HG03097 (cell line): ENCODE results near the gene FAM184B.
"Not testable (repeated sequence)": the region's sequence is repeated elsewhere in the genome, so short reads cannot be mapped to it uniquely, and the experiment has no call there.

ENCODE experiments used
- ATAC-seq: cut with Tn5 transposase; IDR thresholded peaks from one replicate; pipeline ENCODE4 v1.9.1; 2021; ENCODE audit not compliant: unreplicated experiment, low FRiP score

The FAM184B gene

DNA sequence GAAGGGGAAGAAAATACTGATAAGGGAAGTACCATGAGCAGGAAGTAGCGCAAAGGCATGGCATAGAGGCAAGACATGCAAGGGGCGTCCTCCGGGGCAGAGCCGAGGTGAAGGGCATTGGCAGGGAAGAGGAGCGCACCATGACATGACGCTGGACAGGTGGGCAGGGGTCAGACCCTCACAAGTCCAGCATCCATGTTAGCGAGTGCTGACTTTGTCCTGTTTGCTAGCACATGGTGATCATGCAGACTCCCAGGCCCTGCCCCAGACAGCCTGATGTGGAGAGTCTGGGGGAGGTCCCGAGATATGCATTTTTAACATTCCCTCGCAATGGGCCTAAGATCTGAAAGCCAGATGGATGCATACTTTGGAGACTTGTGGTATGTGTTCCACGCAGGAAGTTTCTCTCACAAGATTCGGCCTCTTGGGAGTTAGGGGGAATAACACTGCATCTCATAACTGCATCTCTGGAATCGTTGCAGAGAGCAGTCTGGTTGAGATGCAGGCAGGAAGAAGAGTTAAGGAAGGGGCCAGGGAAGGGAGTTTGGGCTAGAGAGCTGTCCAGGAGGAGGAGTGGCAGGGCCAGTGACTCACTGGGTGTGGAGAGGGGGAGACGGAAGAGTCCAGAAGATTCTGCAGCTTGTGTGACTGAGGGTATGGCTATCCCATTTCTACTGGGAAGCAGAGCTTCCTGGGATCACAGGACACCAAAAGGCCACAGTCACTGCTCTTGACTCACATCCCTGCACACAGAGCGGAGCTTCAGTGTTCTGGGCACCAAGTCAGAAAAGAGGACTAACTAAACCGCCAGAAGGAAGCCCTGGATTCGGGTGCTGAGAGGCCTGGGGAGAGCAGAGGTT lies 59.7 kb downstream of the FAM184B start:
- no peak for ATAC-seq

DNA sequence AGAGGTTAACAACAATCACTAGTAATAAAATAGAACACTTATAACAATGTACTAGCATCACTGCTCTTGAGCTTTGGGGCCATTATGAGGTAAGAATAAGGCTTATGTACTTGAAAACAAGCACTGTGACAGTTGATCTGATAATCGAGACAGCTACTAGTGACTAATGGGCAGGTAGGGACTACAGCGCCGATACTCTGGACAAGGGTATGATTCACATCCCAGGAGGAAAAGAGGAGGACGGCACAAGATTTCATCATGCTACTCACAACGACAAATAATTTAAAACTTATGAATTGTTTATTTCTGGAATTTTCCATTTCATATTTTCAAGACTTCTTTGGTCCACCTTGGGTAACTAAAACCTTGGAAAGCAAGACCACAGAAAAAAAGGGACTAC lies 62.3 kb downstream of the FAM184B start:
- no peak for ATAC-seq

DNA sequence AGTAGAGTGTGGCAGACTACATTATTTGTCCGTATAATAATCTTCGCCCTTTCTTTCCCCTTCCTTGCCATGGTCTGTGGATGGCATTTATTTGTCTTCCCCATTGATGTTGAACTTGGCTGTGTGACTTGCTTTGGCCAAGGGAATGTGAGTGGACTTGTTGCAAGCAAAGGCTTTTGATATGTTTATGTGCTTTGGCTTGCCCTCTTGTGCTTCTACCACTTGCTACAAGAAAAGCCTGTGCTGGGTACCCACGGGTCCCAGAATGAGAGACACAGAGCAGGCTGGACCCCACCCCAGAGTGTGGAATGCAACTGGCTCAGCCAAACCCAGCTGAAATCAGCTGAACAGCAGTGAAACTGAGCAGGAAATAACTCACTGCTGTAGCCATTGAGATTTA lies 63.0 kb downstream of the FAM184B start:
- no peak for ATAC-seq

DNA sequence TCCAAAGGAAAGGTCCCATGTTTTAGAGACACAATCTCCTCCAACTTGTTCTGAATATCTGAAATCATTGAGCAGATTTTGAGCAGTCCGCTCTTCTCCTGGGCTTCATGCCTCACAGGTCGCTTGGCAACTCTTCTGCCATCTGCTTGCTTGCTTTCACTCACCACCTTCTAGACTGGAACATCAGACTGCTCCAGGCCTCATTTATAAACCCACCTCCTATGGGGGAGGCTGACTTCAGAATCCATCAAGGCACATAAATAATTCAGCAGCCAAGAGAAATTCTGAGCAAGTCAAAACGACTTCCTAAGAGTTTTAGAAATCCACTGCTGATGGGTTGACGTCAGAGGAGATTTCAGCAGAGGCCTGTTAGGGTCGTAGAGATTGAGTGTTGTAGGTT lies 64.1 kb downstream of the FAM184B start:
- ATAC-seq = no peak

DNA sequence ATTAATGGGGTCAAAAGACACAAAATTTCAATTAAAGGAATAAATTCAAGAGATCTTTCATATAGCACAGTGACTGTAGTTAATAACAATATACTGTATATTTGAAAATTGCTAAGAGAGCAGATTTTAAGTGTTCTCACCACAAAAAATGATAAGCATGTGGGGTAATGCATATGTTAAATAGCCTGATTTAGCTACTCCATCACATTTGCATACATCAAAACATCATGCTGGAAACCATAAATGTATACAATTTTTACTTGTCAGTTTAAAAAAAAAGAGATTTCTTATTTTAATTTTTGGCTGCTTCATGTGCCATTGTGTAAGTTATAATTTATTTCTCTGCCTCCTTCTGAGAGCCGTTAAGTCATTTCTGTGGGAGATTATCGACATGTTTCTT lies 65.9 kb downstream of the FAM184B start:
- ATAC-seq = no peak

DNA sequence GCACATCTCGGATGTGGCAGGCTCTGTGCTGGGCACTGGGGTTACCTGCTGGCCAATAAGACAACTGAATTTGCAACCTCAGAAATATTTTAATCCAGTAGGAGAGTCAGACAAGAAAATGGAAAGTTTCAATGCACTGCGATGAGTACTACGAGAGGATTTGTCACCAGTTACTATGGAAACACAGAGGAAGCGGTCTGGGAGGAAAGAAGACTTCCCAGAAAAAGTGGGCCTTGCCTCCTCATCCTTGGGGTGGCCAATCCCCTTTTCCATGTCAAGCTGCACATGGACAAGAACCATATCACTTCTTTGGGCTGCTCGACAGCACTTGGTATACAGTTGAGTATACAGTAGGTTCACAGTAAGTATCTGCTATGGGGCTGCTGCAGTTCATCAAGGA lies 67.6 kb downstream of the FAM184B start:
- no peak for ATAC-seq

DNA sequence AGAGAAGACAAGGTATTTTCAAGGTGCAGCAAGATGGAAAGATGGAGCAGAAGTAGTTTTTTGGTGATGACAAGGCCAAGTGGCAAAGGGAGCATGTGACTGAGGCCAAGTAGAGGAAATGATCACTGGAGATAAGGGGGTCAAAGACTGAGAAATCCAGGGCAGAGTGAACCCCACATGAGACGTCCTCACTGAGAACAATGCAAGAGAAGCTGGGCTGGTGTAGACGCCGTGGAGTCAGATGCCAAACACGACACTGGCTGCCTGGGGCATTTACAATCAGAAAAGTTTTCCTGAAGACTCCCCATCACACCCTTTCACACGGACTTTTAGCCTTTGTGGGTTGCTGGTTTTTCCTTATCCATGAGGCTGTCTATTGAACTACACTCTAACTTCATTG lies 69.3 kb downstream of the FAM184B start:
- no peak for ATAC-seq

DNA sequence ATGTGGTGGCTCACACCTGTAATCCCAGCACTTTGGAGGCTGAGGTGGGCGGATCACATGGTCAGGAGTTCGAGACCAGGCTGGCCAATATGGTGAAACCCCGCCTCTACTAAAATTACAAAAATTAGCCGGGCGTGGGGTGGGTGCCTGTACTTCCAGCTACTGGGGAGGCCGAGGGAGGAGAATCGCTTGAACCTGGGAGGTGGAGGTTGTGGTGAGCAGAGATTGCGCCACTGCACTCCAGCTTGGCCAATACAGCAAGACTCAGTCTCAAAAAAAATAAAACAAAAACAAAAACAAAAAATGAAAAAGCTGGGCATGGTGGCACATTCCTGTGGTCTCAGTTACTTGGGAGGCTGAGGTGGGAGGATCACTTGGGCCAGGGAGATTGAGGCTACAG lies 70.2 kb downstream of the FAM184B start:
- not testable (repeated sequence) for ATAC-seq

DNA sequence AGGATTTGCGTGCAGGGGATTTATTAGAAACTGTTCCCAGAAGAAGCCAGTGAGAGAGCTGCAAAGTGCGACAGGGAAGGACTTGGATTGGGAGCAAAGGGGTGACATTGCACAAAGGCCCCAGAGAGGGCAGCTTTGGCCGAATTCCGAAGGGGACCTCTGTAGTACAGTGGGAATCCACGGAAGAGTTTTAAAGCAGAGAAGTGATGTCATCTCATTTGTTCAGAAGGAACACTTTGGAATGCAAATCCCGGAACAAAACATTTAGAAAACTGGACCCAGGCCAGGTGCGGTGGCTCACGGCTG lies 71.7 kb downstream of the FAM184B start:
- no peak for ATAC-seq

DNA sequence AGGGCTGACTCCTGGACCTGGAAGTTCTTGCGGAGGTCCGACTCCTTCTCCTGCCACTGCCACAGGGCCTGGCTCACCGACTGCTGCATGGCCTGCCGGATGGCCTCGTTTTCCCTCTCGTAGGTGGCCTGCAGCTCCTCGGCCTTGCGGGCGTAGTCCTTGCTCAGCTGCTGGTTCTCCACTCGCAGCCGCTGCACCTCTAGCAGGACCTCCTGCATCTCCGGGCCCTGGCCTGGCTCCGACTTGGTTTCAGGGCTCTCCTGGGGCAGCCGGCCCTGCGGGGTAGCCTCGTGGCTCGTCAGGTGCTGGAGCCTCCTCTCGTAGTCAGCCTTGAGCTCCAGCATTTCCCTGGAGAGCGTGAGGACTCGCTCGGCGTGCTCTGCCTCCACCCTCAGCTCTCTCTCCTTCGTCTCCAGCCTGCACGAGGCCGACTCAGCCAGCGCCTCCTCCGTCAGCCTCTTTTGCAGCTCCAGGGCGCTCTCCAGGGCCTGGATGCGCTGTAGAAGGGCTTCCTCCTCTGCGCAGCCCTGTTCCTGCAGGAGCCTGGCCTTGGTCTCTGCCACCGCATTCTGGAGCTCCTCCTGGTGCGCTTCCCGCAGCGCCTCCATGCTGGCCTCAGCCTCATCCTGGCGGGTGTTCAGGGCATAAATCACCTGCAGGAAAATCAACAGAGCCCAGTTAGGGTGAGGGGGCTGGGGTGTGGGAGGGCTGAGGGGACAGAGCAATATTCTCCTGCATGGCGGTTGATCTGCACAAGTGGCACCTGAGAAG lies 72.2 kb downstream of the FAM184B start:
- ATAC-seq = no peak

DNA sequence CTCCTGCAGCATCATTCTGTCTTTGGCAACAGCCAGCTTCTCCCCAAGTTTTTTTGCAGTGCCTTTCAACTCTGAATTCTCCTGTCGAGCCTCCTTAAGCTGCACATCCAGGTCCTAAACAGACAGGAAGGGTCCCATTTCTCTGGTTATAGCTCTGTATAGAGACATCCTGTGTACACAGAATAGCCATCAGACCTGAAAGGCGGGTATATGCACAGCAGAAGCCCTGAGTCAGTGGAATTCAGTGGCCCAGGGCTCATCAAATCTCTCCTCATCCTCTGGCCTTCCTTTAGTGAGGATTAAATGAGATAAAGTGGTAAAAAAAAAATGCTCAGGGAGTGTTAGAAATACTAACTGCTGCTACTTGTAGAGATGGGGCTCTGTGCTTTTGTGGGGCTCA lies 73.8 kb downstream of the FAM184B start:
- ATAC-seq = no peak

DNA sequence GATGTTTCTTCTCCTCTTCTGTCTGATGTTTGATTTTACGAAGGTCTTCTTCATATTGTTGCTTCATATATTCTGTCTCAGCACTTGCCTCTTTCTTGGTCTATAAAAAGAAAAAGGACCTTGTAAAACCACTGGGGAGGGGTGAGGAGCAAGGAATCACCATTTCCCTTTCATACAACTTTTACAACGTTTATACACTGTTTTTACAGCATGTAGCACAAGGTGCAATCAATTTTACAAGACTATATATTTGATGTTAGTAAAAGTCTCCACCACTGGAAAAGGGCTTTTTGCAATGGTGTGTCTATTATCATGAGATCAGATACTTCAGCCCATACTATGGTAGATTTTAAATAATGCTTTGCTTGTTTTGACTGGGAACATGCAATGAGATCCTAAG lies 76.3 kb downstream of the FAM184B start:
- no peak for ATAC-seq

DNA sequence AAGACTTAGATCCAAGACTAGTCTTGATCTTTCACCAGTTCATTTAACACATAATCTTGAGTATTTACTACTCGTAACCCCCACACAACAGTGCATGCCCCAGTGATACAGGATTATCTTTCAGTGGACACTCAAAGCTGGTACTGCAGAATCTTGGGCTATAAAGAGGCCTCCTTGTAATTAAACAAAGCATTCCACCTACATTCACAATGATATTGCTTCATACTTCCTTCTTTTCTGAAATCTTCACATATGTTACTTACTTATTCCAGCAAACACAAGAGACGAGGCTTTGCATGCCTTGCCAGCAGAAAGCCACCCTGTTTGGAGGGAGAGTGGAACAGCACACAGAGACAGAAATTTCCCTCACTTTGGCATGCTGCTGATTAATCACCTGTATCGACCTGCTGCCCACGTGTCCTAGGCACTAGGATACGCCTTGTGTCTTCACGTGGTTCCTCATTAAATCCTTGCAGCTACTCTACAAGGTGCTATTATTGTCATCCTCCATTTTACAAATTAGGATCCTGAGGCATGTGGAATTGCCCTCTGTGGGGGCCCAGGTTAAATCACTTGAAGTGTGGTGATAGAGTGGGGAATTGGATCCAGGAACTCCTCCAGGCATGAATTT lies 77.3 kb downstream of the FAM184B start:
- ATAC-seq = no peak

DNA sequence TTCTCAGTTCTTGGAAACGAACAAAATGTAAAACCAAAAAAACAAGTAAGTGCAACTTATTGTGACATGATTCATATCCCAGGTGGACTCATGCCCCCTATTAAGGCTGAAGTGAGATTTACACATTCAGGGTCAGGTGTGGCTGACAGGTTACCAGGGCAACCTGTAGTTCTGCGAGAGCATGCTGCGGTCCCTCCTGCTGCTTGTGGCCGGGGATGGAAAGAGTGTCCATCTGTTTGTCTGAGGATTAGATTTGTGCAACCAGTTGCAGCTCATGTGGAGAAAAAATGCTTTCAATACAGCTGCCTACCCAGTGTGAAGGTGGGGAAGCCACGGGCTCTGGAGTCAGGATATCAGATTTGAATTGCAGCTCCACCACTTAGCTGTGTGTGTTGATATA lies 78.8 kb downstream of the FAM184B start:
- ATAC-seq = no peak

DNA sequence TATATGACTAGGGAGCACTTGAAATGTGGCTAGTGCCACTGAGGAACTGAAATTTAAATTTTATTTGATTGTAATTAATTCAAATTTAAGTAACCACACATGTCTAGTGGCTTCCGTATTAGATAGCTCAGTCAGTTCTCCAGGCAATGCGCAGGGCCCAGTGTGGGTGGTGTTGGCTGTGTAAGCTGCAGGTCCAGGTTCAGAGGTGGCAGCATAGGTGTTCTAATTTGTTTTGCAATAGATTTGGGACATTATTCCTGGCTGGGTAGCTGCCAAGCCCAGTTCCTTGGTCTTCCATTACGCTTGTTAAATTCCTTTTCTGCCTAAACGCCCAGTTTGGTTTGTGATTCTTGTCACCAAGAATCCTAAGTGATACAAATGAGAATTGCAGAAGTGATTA lies 79.5 kb downstream of the FAM184B start:
- ATAC-seq = no peak

DNA sequence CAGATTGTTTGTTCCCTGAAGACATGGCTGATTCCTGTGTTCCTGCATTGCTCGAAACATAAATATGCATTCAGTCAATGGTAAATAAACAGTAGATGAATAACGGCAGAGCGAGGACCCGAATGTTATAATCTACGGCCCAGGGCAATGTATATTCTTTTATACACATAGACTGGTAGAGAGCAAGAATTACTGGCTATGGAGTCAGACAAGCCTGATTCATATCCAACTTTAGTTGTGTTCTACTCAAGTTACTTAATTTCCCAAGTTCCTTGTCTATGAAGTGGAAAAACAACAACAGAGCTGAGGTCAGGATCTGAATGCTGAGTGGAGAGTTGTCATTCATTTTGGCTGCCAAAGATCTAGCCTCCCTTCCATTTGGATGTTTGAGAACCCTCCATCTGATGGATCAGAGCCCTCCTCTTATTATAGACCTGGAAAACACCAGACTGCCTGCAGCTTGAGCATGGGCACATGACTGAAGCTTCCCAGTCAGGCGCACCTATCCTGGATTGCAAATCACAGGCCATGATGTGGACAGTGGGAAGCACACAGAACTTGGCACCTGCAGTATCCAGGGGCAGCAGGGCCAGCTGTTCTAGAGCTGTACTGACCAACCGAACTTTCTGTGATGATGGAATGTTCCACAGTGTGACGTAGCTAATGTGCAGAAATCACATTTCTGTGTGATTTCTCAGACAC lies 80.1 kb downstream of the FAM184B start:
- ATAC-seq = no peak

DNA sequence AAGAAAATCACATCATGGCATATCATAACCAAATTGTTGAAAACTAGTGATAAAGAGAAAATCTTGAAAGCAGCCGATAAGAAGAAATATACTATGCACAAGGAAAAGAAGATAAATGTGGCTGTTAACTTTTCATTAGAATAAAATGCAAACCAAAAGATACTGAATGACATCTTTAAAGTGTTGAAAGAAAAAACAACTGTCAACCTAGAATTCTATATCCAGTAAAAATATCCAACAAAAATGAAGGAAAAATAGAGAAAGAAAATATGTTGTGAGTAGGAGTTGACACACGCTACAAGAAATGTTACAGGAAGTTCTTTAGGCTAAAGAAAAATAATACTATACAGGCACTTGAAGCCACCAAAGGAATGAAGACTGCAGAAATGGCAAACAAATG lies 82.0 kb downstream of the FAM184B start:
- ATAC-seq = no peak

DNA sequence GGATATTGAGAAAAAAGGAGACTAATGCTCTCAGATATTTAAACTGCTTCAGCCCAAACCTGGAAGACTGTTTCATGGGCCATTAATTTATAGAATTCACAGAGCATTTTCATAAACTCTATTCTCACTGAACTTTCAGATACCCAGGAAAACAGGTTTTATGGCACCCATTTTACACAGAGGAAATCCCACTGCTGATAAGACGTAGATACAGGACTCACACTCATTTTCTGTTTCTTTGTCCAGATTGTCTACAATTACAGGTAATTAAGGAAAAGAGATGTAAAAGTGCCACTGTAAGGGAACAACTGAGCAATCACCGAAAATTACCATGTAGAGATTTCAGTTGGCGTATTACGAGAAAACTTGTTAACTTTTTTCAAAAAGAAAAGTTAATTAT lies 83.3 kb downstream of the FAM184B start:
- ATAC-seq = no peak

DNA sequence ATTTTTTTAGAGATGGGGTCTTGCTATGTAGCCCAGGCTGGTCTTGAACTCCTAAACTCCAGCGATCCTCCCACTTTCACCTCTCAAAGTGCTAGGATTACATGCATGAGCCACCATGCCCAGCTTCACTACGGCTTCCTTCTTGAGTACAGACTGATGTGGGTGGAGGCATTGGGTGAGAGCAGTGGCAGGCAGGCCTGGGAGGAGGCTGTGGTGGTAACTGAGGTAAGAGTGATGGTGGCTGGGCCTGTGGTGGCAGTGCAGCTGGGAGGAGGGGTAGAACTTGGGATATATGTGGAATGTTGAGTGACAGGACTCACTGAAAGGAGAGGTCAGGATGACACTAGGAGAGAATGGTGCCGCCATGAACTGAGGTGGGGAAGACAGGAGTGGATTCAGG lies 86.1 kb downstream of the FAM184B start:
- ATAC-seq = no peak

DNA sequence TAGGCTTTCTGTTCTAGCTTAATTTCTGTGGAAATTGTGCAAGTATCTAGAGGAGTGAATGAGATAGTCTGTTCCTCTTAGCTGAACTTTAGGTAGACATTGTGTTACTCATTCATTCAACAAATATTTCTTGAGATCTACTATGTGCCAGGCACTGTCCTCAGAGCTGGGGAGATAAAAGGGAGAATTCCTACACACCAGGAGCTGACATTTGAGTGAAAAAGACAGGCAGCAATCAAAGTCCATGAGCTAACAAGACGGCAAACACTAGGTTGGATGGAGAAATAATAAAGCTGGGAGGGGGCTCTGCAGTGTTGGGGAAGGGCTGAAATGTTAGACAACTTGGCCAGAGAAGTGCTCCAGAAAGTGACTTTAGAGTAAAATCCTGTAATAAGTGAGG lies 86.9 kb downstream of the FAM184B start:
- ATAC-seq = no peak

DNA sequence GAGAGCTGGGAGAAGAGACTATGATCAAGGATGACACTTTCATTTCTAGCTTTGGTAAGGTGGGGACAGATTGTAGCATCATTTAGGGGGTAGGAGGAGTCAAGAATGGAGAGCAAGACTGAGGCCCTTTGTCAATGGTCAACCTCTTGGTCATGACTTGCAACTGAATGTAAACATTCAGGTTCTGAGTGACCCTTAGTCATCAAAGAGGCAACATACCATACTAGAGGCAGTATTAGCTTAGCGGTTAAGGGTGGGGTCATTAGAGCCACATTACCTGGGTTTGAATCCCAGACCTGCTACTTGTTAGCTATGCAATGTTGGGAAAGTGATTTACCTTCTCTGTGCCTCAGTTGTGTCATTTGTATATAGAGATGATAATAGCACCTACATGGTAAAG lies 90.5 kb downstream of the FAM184B start:
- ATAC-seq = no peak
